ENCODE results near the gene DCDC1.

Gene DCDC1

GRCh38 chr11:31369348-31370329, at the start of gene DCDC1, which contains the start of gene DNAJC24:
Gene DCDC1, minus strand, starts transcription at chr11:31369739. Its CDS starts 41,459 bp downstream, at chr11:31328280.
Gene DNAJC24, plus strand, starts transcription at chr11:31369860. Its CDS starts 889 bp downstream, at chr11:31370749.
- DNase-seq, result peak; percentile 93

- no peak for DNase-seq
These were observed 49.6 kb upstream of the DCDC1 start for GRCh38 chr11:31419138-31419537.

GRCh38 chr11:31417816-31418215, 48.3 kb upstream of the DCDC1 start:
- DNase-seq, result no peak

- no peak for DNase-seq
These were observed 47.8 kb upstream of the DCDC1 start for GRCh38 chr11:31417357-31417756.

GRCh38 chr11:31415435-31415834, 45.9 kb upstream of the DCDC1 start:
- DNase-seq, result no peak

GRCh38 chr11:31414338-31414737, 44.8 kb upstream of the DCDC1 start:
- DNase-seq, result no peak

- no peak for DNase-seq
These were observed 43.4 kb upstream of the DCDC1 start for GRCh38 chr11:31412946-31413345.

- DNase-seq, result no peak
These were observed 38.7 kb upstream of the DCDC1 start for GRCh38 chr11:31408201-31408600.

- no peak for DNase-seq
These were observed 35.1 kb upstream of the DCDC1 start for GRCh38 chr11:31404614-31405013.

GRCh38 chr11:31397239-31397834, 27.8 kb upstream of the DCDC1 start:
- DNase-seq, result no peak

- no peak for DNase-seq
These were observed 17.8 kb upstream of the DCDC1 start for GRCh38 chr11:31387379-31387778.

- DNase-seq, result no peak
These were observed 13.6 kb upstream of the DCDC1 start for GRCh38 chr11:31383116-31383515.

- no peak for DNase-seq
These were observed 6.3 kb upstream of the DCDC1 start for GRCh38 chr11:31375879-31376278.

- DNase-seq, result no peak
These were observed 2.7 kb downstream of the DCDC1 start for GRCh38 chr11:31366795-31367194.

GRCh38 chr11:31361743-31362142, 7.8 kb downstream of the DCDC1 start:
- no peak for DNase-seq

- DNase-seq, result no peak
These were observed 13.7 kb downstream of the DCDC1 start for GRCh38 chr11:31355817-31356216.

- DNase-seq, result no peak
These were observed 14.4 kb downstream of the DCDC1 start for GRCh38 chr11:31355131-31355530.

- DNase-seq, result no peak
These were observed 18.4 kb downstream of the DCDC1 start for GRCh38 chr11:31351168-31351567.

GRCh38 chr11:31340903-31341572, 28.5 kb downstream of the DCDC1 start:
- DNase-seq, result no peak

- no peak for DNase-seq
These were observed 31.7 kb downstream of the DCDC1 start for GRCh38 chr11:31337806-31338205.

- no peak for DNase-seq
These were observed 40.8 kb downstream of the DCDC1 start for GRCh38 chr11:31328697-31329096.

GRCh38 chr11:31327417-31327816, 42.1 kb downstream of the DCDC1 start:
- DNase-seq, result no peak

- DNase-seq, result no peak
These were observed 42.9 kb downstream of the DCDC1 start for GRCh38 chr11:31326470-31327148.

Measured in right hindlimb (tissue), 1 donor.